Activated naive CD4-positive, alpha-beta T cell treated with Interleukin-2 at 50 U/mL for 16 hours (primary cell): ENCODE results near the gene ACP4.
"Not testable (repeated sequence)": the region's sequence is repeated elsewhere in the genome, so short reads cannot be mapped to it uniquely, and the experiment has no call there.

Source experiments
- DNase-seq: peaks from one replicate; pipeline ENCODE4 v3.0.0-alpha.2; 2020

The ACP4 gene

DNA sequence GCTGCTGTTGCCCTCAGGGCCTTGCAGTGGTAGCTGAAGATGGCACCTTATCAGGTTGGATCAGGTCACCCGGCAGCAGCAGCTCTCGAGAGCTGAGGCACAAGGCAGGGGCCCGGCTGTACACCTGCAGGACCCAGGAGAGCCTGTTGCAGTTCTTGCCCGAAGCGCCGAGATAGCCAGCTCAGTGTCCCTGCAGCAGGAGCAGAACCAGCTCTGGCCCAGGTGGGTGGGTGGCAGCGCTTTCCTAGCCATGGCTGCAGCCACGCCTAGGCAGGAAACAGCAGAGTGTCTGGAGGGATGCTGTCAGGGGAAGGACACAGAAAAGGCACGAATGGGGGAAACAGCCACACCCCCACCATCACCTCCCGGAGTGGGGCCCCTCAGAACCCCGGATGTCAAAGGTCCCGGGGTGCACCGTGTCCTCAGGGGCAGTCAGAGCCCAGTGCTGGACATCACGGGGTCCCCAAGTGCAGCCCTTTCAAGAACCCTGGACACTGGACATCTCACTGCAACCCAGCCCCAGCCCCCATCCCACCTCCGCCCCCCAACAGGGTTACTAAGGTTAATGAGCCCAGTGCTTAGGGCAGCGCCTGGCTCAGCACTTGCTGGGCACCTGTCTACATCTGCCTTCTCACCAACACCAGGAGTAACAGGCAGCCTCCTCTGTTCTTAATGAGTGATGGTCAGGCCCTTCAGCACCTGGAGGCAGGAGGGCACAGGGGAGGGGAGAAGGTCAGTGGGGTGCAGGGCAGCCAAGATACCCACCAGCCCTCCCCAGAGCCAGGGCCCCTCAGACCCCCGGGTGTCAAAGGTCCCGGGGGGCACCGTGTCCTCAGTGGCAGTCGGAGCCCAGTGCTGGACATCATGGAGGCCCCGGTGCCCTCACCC is 8.7 kb downstream of the ACP4 start:
- DNase-seq, result no peak

- DNase-seq, result no peak
Observed at GRCh38 chr19:50799547-50799851, 9.3 kb downstream of the ACP4 start.

- DNase-seq, result no peak
Observed at GRCh38 chr19:50801107-50801506, 10.9 kb downstream of the ACP4 start.

DNA sequence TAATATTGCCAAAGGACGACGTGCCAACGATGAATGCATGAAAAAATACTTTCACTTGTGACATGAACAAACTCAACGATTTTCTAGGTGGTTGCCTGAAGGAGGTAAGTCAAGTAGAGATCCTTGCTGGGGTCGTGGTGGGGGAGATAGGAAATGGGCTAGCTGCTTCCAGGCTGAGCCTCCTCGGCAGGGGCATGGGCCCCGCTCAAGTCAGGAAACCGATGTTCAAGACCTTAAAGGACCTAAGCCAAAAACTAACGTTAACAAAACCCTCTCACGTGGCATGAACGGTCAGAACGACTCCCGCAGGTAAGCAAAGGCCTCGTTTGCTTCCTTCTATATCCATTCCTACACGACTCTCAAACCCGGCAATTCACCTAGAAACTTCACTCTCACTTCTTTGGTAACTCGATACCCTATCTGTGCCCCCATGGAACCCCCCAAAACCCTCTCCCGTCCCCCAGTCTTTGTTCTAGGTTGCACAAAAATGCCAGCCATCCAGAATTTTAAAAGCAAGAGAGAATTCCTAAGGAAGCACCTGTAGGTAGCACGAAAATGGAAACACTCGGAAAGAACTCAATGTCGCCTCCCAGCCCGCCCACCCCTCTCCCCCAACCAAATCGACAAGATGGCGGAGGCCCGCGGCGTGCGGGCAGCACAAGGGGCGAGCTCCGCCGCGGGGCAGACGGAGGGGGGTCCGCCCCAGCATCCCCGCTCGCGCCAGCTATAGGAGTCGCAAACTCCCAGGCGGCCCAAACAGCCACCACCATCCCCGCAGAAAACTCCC is 13.6 kb downstream of the ACP4 start:
- peak; percentile 56 for DNase-seq

GRCh38 chr19:50804420-50805272 is 14.4 kb downstream of the ACP4 start:
- peak; percentile 98 for DNase-seq

GRCh38 chr19:50808856-50809255 is 18.6 kb downstream of the ACP4 start:
- DNase-seq, result no peak

DNA sequence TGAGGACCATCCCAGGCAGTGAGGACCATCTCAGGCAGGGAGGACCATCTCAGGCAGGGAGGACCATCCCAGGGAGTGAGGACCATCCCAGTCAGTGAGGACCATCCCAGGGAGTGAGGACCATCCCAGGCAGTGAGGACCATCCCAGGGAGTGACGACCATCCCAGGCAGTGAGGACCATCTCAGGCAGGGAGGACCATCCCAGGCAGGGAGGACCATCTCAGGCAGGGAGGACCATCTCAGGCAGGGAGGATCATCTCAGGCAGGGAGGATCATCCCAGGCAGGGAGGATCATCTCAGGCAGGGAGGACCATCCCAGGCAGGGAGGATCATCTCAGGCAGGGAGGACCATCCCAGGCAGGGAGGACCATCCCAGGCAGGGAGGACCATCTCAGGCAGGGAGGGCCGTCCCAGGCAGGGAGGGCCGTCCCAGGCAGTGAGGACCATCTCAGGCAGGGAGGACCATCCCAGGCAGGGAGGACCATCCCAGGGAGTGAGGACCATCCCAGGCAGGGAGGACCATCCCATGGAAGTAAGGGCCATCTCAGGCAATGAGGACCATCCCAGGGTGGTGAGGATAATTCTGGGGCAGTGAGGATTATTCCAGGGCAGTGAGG is 21.5 kb downstream of the ACP4 start:
- DNase-seq, result not testable (repeated sequence)

DNA sequence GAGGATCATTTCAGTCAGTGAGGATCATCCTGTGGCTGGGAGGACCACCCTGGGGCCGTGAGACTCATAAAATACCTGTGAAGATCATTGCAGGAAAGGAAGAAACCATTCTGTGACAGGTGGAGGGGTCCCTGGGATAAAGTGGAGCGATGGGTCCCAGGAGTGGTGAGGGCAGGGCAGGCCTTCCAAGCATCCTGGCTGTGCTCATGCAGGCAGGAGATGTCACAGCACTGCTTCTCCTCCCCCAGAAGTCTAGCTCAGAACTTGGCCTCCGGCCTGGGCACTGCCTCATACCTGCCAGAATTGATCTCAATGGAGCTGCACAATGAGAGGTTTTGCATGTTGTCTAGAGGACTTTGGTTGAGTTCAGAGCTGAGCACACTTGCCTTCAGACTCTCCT is 22.3 kb downstream of the ACP4 start:
- no peak for DNase-seq

DNA sequence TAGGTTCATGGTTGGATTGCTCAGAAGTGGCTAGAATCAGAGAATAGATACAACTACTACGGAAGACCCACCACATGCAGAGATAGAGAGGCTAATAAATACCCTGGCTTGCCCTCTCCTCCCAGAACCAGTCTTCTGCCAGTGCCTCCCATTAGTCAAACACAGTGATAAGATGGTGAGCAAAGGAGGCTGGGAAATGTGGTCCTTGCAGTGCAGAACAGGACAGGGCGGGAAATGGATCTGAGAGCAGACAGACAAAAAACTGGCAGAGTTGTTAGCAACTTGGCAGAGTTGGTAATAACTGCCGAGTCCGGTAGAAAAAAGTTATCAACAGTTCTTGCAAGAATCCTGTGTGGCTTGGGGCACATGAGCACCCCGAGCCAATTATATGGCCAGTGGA is 24.7 kb downstream of the ACP4 start:
- no peak for DNase-seq

DNA sequence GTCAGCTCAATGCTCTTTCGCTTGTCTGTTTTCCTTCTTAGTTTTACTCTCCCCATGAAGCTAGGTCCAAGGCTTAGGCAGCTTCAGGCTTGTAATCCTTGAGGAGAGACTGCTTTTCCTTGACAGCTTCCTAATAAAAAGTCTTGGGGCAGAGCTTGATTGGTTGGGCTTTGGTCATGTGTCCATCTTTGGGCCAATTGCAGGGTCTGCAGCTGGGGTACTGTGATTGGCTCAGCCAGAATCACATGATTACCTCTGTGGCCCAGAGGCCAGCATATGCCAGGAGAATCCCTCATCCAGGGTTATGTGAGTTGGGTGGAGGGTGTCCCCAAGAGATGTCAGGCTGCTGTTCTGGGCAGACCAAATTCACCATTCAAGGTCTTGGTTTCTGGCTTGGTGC is 25.2 kb downstream of the ACP4 start:
- no peak for DNase-seq

GRCh38 chr19:50817941-50818858 is 28.0 kb downstream of the ACP4 start:
- DNase-seq, result peak; percentile 54

GRCh38 chr19:50818859-50819472 is 28.8 kb downstream of the ACP4 start:
- no peak for DNase-seq

- no peak for DNase-seq
Observed at GRCh38 chr19:50819636-50820035, 29.4 kb downstream of the ACP4 start.

DNA sequence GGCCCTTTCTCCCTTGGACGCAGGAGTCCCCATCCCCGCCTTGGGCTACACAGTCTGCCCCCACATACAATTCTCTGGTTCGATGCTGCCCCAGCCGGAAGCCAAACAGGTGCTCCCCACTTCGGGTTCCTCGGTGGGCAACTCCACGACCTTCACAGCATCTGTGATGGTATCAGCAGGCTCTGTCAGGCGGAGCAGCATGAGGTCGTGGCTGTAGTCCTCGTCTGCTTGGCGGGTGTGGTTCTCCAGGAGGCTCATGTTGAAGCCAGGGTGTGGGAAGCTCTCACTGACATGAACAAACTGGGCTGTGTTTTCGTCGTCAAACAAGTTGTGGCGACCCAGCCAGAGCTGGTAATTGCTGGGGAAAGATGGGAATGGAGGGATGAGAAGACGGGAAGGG is 29.9 kb downstream of the ACP4 start:
- DNase-seq, result no peak

DNA sequence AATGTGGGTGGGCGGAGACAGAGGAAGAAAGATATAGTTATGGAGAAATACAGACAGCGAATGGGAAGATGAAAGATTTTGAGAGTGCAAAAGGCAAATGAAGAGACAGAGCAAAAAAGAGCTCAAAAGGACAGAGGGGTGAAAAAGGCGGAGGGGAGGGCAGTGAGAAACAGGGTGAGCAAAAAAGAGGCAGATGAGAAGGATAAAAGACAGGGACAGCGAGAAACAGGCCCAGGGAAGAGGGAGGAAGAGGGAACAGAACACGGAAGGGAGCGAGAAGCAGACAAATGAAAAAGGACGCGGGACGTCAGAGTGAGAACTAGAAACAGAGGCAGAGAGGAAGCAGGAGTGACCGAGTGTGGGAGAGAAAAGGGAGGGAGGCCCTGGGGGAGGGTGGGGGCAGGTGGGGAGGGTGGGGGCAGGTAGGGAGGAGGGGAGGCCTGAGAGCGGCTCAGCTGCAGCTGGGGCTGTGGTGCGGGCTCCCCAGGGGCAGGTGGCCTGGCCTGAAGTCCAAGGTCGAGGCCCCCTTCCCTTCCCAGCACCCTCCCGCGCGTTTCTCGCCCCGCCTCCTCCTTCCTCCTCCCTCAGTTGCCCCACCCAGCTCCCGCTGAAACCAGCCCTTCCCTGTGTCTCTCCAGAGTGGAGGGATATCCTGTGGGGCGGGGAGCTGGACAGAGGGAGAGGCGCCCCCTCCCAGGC is 30.5 kb downstream of the ACP4 start:
- DNase-seq, result no peak

GRCh38 chr19:50821248-50821612 is 31.0 kb downstream of the ACP4 start:
- DNase-seq, result no peak

GRCh38 chr19:50821622-50822021 is 31.4 kb downstream of the ACP4 start:
- DNase-seq, result no peak

DNA sequence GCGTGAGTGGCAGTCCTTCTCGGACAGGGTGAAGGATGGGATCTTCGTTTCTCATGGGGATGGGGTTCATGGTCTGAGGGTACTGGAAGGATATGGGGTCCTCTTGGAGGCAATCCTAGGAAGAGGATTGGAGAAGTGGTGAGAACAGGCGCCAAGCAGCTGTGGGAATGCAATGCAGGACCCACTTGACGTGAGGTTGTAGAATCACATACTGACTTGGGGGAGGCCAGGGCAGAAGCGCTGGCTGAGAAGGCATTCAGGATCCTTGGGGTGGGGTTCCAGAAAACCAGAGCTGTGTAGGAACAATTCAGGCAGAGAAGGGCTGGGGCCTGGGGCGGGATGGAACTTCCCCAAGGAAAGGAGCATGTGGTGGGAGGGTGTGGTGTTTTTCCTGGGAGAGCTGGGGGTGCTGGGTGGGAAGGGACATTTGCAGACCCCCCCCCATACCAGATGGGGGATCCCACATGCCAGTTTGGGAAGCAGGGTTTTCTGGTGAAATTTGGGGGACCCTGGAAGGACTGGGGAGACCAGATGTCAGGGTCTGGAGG is 32.5 kb downstream of the ACP4 start:
- no peak for DNase-seq

GRCh38 chr19:50823389-50824042 is 33.3 kb downstream of the ACP4 start, which contains the start of gene KLK1:
KLK1 (minus strand) TSS chr19:50823787; CDS start chr19:50823748, 39 bp downstream.
- no peak for DNase-seq
